Vagina (tissue), 2 donors: Measurements from ENCODE around the gene CREM. TPM values are rescaled to one million over a fixed set of nuclear protein-coding genes. Genes with fewer than 3 reads are reported as not detected.

ENCODE experiments used
- DNase-seq, 2 donors: peaks; one replicate each; pipeline ENCODE4 v3.0.0-alpha.2; 2017; ENCODE audit errors: extremely low spot score in 2 of 2
- H3K27ac ChIP-seq: fragments of 200-600 bp; sonication (generic); one replicate; pipeline ENCODE4 v1.5.1; 2019
- H3K27me3 ChIP-seq: fragments of 200-600 bp; sonication (generic); one replicate; pipeline ENCODE4 v1.5.1; 2019
- H3K36me3 ChIP-seq, 2 donors: fragments of 200-600 bp; sonication (generic); one replicate each; pipeline ENCODE4 v1.5.1; 2017 to 2019
- H3K4me1 ChIP-seq: fragments of 200-600 bp; sonication (generic); one replicate; pipeline ENCODE4 v1.5.1; 2019
- H3K4me3 ChIP-seq, 2 donors: fragments of 200-600 bp; sonication (generic); 1 replicate in 1 of 2; 2 replicates in 1 of 2; pipeline ENCODE4 v1.5.1; 2016 to 2019
- H3K9me3 ChIP-seq: fragments of 200-600 bp; sonication (generic); one replicate; pipeline ENCODE4 v1.5.1; 2019
- POLR2A ChIP-seq, 2 donors: fragments of 450-650 bp; IDR thresholded peaks; one replicate each; pipeline ENCODE4 v1.6.1; 2017; ENCODE audit warnings: antibody characterized with exemption in 2 of 2, mild to moderate bottlenecking in 2 of 2, moderate library complexity in 2 of 2
- POLR2AphosphoS5 ChIP-seq, 2 donors: sonication (generic); formaldehyde crosslinking; IDR thresholded peaks; one replicate each; pipeline ENCODE4 v1.9.0; 2017; ENCODE audit warnings: antibody characterized with exemption in 2 of 2, mild to moderate bottlenecking in 2 of 2, low read depth in 1 of 2; ENCODE audit not compliant: insufficient read depth in 1 of 2
- intact Hi-C: fragments of 100-400 bp; cut with DNase I; formaldehyde crosslinking; loops from one replicate; pipeline ENCODE4 v1.15.1; 2023
- total RNA-seq: library from RNA; depleted of rRNA; stranded (reverse); fragments of >200 nt; gene quantifications from one replicate; pipeline ENCODE4 v1.2.3, GENCODE V29; 2016
- TF ChIP-seq, protein P1 (sequence below), 3 experiments: fragments of 450-650 bp in 2 of 3; fragments of 200-600 bp in 1 of 3; sonication (generic) in 1 of 3; IDR thresholded peaks; one replicate each; pipeline ENCODE4 v1.5.1; 2017 to 2019; ENCODE audit warnings: antibody characterized with exemption in 3 of 3, mild to moderate bottlenecking in 2 of 3, moderate library complexity in 2 of 3

The CREM gene
- total RNA-seq, 1 donor from 2014 or later: 32.9 TPM

DNA sequence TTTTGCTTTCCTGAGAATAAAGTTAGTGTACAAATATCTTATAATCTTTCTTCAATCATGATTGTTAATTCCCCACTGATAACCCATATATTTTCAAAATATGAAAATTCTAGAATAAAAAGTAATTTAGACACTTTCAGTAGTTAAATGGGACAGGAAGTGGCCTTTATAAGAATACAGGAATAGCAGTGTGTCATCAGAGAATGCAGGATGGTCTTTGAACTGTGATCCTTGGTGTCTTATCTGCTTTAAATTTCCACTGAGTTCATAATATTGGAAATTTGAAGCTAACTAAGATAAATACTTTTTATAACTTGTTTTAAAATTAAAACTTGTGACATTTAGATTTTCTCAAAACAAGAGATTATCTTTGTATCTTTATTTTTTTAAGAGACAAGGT, 75.4 kb downstream of the CREM start:
- DNase-seq: no peak
- Histone ChIP-seq H3K9me3 (no peaks in the 10 kb centered on the region), H3K36me3 (no peaks in the 10 kb centered on the region), H3K4me1 (no peaks in the 10 kb centered on the region), H3K4me3 (no peak overlapping the region), H3K27me3 (no peaks in the 10 kb centered on the region), H3K27ac (no peak overlapping the region)
- TF ChIP-seq, protein P1, sequence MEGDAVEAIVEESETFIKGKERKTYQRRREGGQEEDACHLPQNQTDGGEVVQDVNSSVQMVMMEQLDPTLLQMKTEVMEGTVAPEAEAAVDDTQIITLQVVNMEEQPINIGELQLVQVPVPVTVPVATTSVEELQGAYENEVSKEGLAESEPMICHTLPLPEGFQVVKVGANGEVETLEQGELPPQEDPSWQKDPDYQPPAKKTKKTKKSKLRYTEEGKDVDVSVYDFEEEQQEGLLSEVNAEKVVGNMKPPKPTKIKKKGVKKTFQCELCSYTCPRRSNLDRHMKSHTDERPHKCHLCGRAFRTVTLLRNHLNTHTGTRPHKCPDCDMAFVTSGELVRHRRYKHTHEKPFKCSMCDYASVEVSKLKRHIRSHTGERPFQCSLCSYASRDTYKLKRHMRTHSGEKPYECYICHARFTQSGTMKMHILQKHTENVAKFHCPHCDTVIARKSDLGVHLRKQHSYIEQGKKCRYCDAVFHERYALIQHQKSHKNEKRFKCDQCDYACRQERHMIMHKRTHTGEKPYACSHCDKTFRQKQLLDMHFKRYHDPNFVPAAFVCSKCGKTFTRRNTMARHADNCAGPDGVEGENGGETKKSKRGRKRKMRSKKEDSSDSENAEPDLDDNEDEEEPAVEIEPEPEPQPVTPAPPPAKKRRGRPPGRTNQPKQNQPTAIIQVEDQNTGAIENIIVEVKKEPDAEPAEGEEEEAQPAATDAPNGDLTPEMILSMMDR (IDR thresholded peaks at IDR 0.05): no peak
- no peak for TF ChIP-seq POLR2A (IDR thresholded peaks at IDR 0.05)
- TF ChIP-seq POLR2AphosphoS5 (IDR thresholded peaks at IDR 0.05; ENCODE audit: insufficient read depth in 1 of 2, low read depth in 1 of 2): no peak
- intact Hi-C loops: no loop called here

DNA sequence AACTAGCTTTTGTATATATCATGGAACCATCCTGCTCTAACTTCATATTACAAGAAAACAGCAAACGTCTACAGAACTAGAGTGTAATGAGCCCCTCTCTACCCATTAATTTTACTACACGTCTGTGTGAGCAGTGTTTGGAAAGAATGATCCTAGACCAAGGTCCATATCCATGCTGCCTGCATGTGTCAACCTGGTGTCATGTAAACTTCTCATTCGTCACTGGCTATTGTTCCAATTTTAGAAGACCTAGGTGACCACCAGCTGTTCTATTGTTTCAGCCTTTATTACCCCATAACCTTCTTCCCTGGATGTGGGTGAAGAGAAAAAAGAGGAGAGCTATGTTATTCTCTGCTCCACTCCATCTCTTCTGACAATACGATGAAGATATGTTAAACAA, 77.1 kb downstream of the CREM start:
- H3K4me3 ChIP-seq: no peak overlapping the region
- no peak for DNase-seq
- no peaks in the 10 kb centered on the region for H3K4me1 ChIP-seq
- no peaks in the 10 kb centered on the region for H3K36me3 ChIP-seq
- no peak for TF ChIP-seq POLR2AphosphoS5 (IDR thresholded peaks at IDR 0.05; ENCODE audit: insufficient read depth in 1 of 2, low read depth in 1 of 2)
- TF ChIP-seq, protein P1 (IDR thresholded peaks at IDR 0.05): no peak
- TF ChIP-seq POLR2A (IDR thresholded peaks at IDR 0.05): no peak
- intact Hi-C loops: no loop called here
- H3K27ac ChIP-seq: no peak overlapping the region
- H3K9me3 ChIP-seq: no peaks in the 10 kb centered on the region
- H3K27me3 ChIP-seq: no peaks in the 10 kb centered on the region

DNA sequence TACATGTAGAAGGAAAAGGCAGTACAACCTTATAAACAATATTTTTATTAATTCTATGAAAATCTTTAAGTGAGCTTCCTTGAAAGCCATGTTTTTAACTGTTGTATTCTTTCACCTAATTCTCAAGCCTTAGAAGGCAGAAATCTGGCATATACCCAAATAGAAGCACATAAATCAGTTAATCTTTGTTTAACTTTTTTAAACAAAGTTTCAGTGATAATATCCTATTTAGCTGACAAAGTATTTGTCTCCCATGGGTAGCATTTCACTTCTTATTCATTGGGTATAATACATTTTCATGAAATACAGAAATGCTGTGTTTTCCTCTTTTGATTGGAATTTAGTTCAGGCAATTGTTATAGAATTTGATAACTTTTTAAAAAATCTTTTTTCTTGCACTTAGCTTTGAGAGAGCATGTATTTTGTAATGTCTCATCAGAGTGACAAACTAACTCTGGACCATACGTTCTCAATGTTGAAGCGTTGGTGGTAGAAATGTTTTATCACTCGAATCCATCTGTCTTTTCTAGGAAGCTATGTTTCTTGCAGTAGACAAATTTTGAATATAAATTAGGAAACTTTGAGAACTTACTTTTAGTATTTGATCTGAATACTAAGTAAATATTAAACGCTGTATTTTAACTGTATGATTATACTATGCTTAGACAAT, 78.1 kb downstream of the CREM start:
- intact Hi-C loops: no loop called here
- H3K36me3 ChIP-seq: no peaks in the 10 kb centered on the region
- H3K27me3 ChIP-seq: no peaks in the 10 kb centered on the region
- H3K4me3 ChIP-seq: no peak overlapping the region
- H3K9me3 ChIP-seq: no peaks in the 10 kb centered on the region
- H3K4me1 ChIP-seq: no peaks in the 10 kb centered on the region
- DNase-seq: no peak
- no peak for TF ChIP-seq POLR2A (IDR thresholded peaks at IDR 0.05)
- no peak for TF ChIP-seq POLR2AphosphoS5 (IDR thresholded peaks at IDR 0.05; ENCODE audit: insufficient read depth in 1 of 2, low read depth in 1 of 2)
- TF ChIP-seq, protein P1 (IDR thresholded peaks at IDR 0.05): no peak
- no peak overlapping the region for H3K27ac ChIP-seq

DNA sequence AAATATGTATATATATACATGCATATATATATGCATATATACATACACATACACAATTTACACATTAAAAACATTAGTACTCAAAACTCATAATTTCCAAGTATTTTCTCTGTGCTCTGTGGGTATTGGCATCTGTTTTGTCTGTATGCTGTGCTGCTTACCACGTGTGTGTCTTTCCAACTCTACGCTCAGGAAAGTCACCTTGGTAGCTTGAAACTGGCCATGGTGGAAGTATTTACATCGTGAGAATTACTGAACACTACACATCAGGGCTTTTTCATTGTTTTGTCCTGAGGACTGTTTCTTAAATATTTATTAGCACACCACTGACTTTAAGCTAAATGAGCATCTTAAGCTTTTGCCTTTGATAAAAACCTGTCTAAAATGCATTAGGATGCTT, 79.6 kb downstream of the CREM start:
- Histone ChIP-seq H3K36me3 (no peaks in the 10 kb centered on the region), H3K27me3 (no peaks in the 10 kb centered on the region), H3K4me3 (no peak overlapping the region), H3K27ac (no peak overlapping the region), H3K4me1 (no peaks in the 10 kb centered on the region), H3K9me3 (no peaks in the 10 kb centered on the region)
- TF ChIP-seq, protein P1 (IDR thresholded peaks at IDR 0.05): no peak
- no peak for TF ChIP-seq POLR2A (IDR thresholded peaks at IDR 0.05)
- TF ChIP-seq POLR2AphosphoS5 (IDR thresholded peaks at IDR 0.05; ENCODE audit: insufficient read depth in 1 of 2, low read depth in 1 of 2): no peak
- intact Hi-C loops: no loop called here
- DNase-seq: no peak

DNA sequence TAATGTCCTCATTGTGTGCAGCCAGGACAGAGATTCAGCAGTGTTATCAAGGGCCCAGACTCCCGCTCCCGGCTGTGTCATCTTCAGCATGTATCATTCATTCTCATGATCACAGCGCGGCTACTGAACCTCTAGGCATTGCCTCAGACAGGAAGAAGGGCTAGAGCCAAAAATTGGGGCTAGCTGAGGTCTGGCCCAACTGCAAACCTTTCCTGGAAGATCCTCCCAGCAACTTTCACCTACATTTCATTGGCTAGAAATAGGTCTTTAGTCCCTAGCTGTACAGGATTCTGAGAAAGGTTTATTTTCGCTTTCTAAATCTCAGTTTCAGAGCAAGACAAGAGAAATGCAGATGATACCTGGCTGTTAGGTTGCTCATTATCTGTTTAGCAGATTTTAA, 81.9 kb downstream of the CREM start:
- intact Hi-C loops: no loop called here
- DNase-seq: no peak
- no peaks in the 10 kb centered on the region for H3K9me3 ChIP-seq
- H3K4me1 ChIP-seq: no peaks in the 10 kb centered on the region
- H3K4me3 ChIP-seq: no peak overlapping the region
- H3K27me3 ChIP-seq: no peaks in the 10 kb centered on the region
- no peak overlapping the region for H3K27ac ChIP-seq
- H3K36me3 ChIP-seq: no peaks in the 10 kb centered on the region
- TF ChIP-seq, protein P1 (IDR thresholded peaks at IDR 0.05): no peak
- TF ChIP-seq POLR2AphosphoS5 (IDR thresholded peaks at IDR 0.05; ENCODE audit: insufficient read depth in 1 of 2, low read depth in 1 of 2) (no peak), POLR2A (IDR thresholded peaks at IDR 0.05) (no peak)
